A673 (cell line): ENCODE data around the gene NDRG3. TPM values are rescaled to one million over a fixed set of nuclear protein-coding genes. Genes with fewer than 3 reads are reported as not detected.
"Not testable (repeated sequence)": the region's sequence is repeated elsewhere in the genome, so short reads cannot be mapped to it uniquely, and the experiment has no call there.

Experiments used
- BruUV-seq: library from RNA; stranded (reverse); fragments of 400-500 nt; replicated peaks from 2 replicates; lab custom pipeline; 2021; lab: Mats Ljungman, UMichigan
- CTCF ChIA-PET: fragments of 300-600 bp; sonication (Branson Sonifier 250); formaldehyde crosslinking; loops from one replicate; lab custom pipeline; 2022; ENCODE audit warnings: antibody characterized with exemption; lab: Charles Lee
- POLR2A ChIA-PET: fragments of 300-600 bp; sonication (Branson Sonifier 250); formaldehyde crosslinking; loops from one replicate; lab custom pipeline; 2022; ENCODE audit warnings: antibody characterized with exemption; ENCODE audit not compliant: low non-redundant PET; lab: Charles Lee
- DNase-seq: peaks from one replicate; pipeline ENCODE4 v3.0.0-alpha.2; 2015; ENCODE audit warnings: low spot score
- H3K27ac ChIP-seq: fragments of 200-600 bp; sonication (generic); 2 replicates; pipeline ENCODE4 v1.5.1; 2016; ENCODE audit warnings: mixed run types, low read depth, mild to moderate bottlenecking, mixed read lengths, antibody characterized with exemption, low read length; ENCODE audit not compliant: poor library complexity, severe bottlenecking
- H3K27me3 ChIP-seq: fragments of 200-600 bp; sonication (generic); replicated peaks from 2 replicates; pipeline ENCODE4 v1.6.1; 2017; ENCODE audit warnings: mixed run types, low read depth, mild to moderate bottlenecking, mixed read lengths, antibody characterized with exemption, low read length; ENCODE audit not compliant: insufficient read depth, poor library complexity
- H3K36me3 ChIP-seq: fragments of 200-600 bp; sonication (generic); 2 replicates; pipeline ENCODE4 v1.6.1; 2016; ENCODE audit warnings: mixed run types, mild to moderate bottlenecking, mixed read lengths, antibody characterized with exemption, low read length; ENCODE audit not compliant: insufficient read depth, poor library complexity, severe bottlenecking
- H3K4me1 ChIP-seq: fragments of 200-600 bp; sonication (generic); 2 replicates; pipeline ENCODE4 v1.6.1; 2017; ENCODE audit warnings: mixed run types, mild to moderate bottlenecking, mixed read lengths, antibody characterized with exemption, low read length; ENCODE audit not compliant: insufficient read depth, poor library complexity, severe bottlenecking
- H3K4me3 ChIP-seq: fragments of 200-600 bp; sonication (generic); 2 replicates; pipeline ENCODE4 v1.5.1; 2016; ENCODE audit warnings: low read depth, mixed run types, mild to moderate bottlenecking, mixed read lengths, low read length; ENCODE audit not compliant: poor library complexity, severe bottlenecking
- H3K9me3 ChIP-seq: fragments of 200-600 bp; sonication (generic); 2 replicates; pipeline ENCODE4 v1.6.1; 2016; ENCODE audit warnings: mixed run types, low read depth, mild to moderate bottlenecking, mixed read lengths, antibody characterized with exemption, low read length; ENCODE audit not compliant: poor library complexity, severe bottlenecking
- CTCF ChIP-seq: fragments of 300-800, 200-600 bp; sonication (generic); conservative IDR thresholded peaks from 2 replicates; pipeline ENCODE4 v1.5.1; 2017; ENCODE audit warnings: low read depth, mild to moderate bottlenecking, antibody characterized with exemption, low read length, moderate library complexity, mixed read lengths
- EZH2 ChIP-seq: fragments of 200-600 bp; sonication (generic); IDR thresholded peaks from 2 replicates; pipeline ENCODE4 v1.6.1; 2017; ENCODE audit warnings: borderline replicate concordance, low read depth, mild to moderate bottlenecking, mixed read lengths, antibody characterized with exemption, low read length; ENCODE audit not compliant: poor library complexity, severe bottlenecking
- intact Hi-C: fragments of 100-400 bp; cut with micrococcal nuclease; formaldehyde crosslinking; loops from one replicate; pipeline ENCODE4 v1.10.0; 2022; ENCODE audit not compliant: unreplicated experiment
- total RNA-seq: library from RNA; stranded (reverse); gene quantifications from 2 replicates; pipeline ENCODE4 v1.2.3, GENCODE V29; 2021

NDRG3 gene
- total RNA-seq, 1 experiment from 2014 or later: 17.6 TPM

- no peak for DNase-seq
- Histone ChIP-seq H3K4me3 (no peak overlapping the region), H3K36me3 (no peaks in the 10 kb centered on the region), H3K9me3 (no peaks in the 10 kb centered on the region), H3K27ac (no peak overlapping the region), H3K4me1 (no peaks in the 10 kb centered on the region), H3K27me3 (no peaks in the 10 kb centered on the region)
- intact Hi-C loops: no loop called here
- POLR2A ChIA-PET: no interaction called here
- TF ChIP-seq CTCF: no peak
- no peak for TF ChIP-seq EZH2
- CTCF ChIA-PET: no interaction called here
- no TSS peak for BruUV-seq
Measured at GRCh38 chr20:36641506-36641843, 104.4 kb downstream of the NDRG3 start.

DNA sequence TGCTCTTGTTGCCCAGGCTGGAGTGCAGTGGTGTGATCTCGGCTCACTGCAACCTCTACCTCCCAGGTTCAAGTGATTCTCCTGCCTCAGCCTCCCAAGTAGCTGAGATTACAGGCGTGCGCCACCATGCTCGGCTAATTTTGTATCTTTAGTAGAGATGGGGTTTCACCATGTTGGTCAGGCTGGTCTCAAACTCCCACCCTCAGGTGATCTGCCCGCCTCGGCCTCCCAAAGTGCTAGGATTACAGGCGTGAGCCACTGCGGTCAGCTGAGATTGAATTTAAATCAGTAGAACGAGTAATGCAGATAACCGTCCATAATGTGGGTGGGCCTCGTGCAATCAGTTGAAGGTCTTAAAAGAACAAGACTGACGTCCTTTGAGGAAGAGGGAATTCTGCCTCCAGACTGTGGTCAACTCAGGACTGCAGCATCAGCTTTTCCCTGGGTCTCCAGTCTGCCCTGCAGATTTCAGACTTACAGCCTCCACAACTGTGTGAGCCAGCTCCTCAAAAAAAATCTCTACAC is 107.0 kb downstream of the NDRG3 start:
- DNase-seq, H3K27ac ChIP-seq, BruUV-seq, H3K4me3 ChIP-seq, CTCF ChIA-PET, POLR2A ChIA-PET, H3K27me3 ChIP-seq, intact Hi-C loops, H3K4me1 ChIP-seq, H3K36me3 ChIP-seq, H3K9me3 ChIP-seq: not testable (repeated sequence)

DNA sequence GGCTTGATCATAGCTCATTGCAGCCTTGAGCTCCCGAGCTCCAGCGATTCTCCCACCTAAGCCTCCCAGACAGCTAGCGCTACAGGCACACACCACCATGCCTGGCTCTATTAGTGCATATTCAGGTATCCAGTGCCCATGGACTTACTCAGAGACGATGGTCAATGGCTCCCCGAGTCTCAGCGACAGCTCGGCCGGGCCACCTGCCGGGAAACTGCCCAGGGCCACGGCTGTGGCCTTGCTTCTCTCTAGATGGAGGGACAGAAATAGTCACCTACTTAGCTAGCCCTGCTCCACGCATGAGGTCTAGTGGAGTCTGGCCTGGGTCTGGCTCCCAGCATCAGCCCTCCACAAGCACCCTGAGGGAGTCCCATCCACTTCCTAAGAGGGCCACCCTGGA is 111.5 kb downstream of the NDRG3 start:
- Histone ChIP-seq H3K27ac (no peak overlapping the region), H3K27me3 (no peaks in the 10 kb centered on the region), H3K9me3 (no peaks in the 10 kb centered on the region), H3K4me1 (no peaks in the 10 kb centered on the region), H3K4me3 (no peak overlapping the region), H3K36me3 (no peaks in the 10 kb centered on the region)
- no peak for TF ChIP-seq CTCF
- no peak for TF ChIP-seq EZH2
- BruUV-seq: no TSS peak
- POLR2A ChIA-PET: no interaction called here
- intact Hi-C loops: no loop called here
- CTCF ChIA-PET: no interaction called here
- DNase-seq: no peak

DNA sequence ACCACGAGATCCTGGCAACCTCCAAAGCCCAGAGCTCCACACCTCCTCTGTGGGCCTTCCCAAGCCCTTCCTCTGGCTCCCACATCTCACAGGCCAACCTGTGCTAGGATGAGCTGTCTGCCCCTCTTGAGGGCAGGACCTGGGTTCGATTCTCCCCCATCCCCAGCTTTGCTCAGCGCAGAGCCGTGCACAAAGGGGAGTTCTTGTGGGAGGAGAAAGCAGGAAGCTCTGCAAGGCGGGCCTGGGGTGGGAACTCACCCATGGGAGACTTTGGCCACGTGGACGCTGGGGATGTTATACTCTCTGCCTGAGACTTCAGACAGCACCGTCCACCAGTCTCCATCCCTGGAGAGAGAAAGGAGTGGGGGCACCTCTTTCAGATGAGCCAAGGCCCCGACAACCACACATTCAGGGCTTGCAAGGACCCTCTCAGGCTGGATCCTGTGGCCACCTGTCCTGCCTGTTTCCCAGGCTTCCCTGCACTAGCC is 112.6 kb downstream of the NDRG3 start:
- DNase-seq: no peak
- Histone ChIP-seq H3K9me3 (no peaks in the 10 kb centered on the region), H3K27ac (no peak overlapping the region), H3K36me3 (no peaks in the 10 kb centered on the region), H3K27me3 (no peaks in the 10 kb centered on the region), H3K4me3 (no peak overlapping the region), H3K4me1 (no peaks in the 10 kb centered on the region)
- TF ChIP-seq CTCF (no peak), EZH2 (no peak)
- no TSS peak for BruUV-seq
- ChIA-PET CTCF (no interaction called here), POLR2A (no interaction called here)
- intact Hi-C loops: no loop called here
